Activated naive CD4-positive, alpha-beta T cell treated with Interleukin-2 at 50 U/mL for 16 hours (primary cell): ENCODE measurements around the gene ETFA.
A peak's percentile ranks its signal among the peaks of the same experiment; 100 is the strongest.

Experiments used
- DNase-seq: peaks from one replicate; pipeline ENCODE4 v3.0.0-alpha.2; 2020

ETFA gene

GRCh38 chr15:76340198-76340802 lies 29.0 kb upstream of the ETFA start:
- DNase-seq: peak; percentile 36

DNA sequence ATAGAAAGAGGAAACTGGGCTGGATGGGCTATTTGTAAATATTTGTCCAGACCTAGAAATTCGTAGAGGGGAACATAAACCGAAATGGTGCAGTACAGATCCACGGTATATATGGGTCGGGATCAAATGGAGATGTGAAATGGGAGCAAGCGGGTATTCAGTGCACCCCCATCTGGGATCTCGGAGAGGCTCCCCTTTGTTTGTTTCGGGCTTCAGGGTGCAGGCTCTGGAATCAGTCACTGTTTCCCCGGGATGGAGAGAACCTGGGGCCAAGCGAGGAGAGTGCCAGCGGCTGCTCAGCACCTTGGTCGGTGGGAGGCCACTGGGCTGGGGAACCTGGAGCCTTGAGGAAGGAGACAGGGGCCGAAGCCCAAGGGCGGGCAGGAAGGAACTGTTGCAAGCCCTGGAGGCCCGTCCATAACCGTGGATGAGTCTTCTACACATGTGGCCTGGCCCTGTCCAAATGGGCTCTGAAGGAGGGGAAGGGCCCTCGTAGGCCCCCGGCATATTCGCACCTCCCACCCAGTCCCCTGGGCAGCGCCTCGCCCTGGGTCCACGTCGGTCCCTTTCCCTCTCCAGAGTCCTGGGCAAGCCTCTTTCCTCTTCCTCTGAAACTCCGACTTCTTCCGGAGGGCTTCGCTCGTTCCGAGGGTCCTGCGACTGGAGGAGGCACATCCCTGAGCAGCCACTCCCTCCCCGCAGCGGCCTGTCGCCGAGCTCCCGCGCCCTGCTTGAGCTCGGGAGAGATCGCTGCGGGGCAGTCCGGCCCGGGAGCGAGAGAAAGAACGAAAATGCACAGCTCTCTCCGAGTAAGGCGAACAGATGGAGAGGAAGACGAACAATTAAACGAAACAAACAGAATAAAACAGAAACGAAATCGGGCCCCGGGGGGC lies 28.3 kb upstream of the ETFA start:
- no peak for DNase-seq

GRCh38 chr15:76338486-76339304 lies 27.4 kb upstream of the ETFA start:
- DNase-seq: no peak

DNA sequence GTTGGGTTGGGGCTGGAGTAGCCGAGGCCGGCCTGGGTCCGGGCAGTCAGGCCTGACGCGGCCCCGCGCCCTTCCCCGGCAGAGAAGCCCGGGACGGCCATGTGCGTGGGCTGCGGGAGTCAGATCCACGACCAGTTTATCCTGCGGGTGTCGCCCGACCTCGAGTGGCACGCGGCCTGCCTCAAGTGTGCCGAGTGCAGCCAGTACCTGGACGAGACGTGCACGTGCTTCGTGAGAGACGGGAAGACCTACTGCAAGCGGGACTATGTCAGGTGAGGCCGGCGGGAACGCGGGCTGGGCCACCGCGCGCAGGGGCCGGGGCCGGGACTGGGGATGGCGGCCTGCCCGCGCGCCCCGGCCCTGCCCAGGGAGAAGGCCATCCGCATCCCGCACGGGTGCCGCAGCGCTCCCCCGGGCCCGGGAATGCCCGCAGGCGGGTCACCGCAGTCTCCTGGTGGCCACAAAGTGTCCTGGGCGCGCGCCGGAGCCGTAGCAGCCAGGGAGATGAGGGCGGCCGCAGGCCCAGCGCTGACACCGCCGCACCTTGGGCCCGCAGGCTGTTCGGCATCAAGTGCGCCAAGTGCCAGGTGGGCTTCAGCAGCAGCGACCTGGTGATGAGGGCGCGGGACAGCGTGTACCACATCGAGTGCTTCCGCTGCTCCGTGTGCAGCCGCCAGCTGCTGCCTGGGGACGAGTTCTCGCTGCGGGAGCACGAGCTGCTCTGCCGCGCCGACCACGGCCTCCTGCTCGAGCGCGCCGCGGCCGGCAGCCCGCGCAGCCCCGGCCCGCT lies 26.6 kb upstream of the ETFA start:
- no peak for DNase-seq

- DNase-seq: no peak
Observed at GRCh38 chr15:76337059-76337695, 25.9 kb upstream of the ETFA start.

DNA sequence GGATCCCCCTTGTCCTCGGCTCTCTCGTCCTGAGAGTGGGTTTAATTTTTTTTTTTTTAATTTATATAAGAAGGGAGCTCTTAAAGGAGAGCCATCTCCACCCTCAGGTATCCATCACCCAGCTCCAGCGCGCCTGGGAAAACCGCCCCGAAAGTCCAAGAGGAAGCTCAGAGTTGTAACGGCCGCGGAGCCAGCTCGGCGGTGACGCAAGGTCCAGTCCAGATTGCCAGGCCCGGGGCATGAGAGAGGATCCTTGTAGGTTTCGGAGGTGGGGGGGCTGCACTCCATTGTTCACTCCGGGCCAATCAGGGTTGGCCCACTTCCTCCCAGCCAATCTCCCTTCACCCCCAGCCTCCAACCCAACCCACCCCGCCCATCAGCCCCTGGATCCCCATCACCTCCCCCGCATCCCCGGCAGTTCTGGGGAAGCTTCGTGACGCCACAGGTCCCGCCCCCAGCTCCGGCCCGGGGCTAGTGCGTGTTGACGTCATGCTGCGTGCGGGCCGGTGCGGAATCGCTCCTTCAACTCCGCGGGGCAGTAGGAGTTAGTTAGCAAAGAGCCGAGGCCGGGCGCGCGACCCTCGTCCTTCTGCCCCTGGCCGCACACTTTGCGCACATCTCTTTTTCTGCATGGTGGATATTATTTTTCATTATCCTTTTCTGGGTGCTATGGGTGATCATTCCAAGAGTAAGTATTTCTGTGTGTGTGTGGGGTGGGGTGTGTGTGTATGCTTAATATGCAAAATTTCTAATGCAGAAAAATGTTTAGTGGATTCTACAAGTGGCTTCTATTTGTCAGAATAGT lies 25.2 kb upstream of the ETFA start, which contains the start of gene ISL2:
ISL2 (plus strand) TSS at position 520 of the 805 bp plus-strand sequence; CDS start at position 631, 111 bp downstream.
- DNase-seq: peak; percentile 74

DNA sequence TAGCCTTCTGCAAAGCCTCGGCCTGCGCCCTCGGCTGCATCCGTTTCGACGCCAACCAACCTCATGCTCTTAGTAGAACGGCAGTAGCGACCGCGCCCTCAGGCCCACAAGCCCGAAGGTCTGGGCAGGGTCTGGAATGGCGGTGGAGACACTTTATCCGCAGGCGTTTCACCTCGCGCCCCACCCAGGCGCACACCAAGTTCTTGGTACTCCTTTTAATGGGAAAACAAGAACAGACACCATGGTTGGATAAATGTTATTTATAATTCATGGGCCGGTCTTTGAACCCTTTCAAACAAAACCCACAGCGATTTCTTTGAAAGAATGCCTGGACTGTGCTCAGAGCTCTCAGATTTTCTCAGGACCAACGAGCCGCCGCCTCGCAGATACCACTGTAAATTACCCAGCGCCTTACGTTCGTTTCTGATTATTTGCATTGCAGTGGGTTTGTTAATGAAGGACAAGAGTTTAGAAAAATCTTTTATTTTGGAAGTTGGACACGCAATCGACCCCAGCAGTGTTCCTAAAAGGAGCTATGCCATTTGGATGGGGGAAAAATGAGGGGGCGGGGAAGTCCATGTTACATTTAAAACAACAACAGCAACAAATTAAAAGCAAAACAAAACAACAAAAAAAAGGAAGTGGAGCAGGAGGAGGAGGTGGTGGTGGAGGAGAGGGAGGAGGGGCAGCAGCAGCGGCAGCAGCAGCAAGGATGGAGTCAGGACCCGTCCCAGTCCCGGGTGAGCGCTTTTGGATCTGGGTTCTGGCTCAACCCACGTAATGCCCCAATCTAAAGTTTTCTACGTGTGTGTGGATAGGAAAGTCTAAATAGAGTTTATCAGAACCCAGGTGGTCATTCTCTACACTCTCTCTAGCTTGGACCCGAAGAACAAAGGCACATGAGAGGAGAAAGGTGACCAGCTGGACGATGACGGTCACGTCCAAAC lies 24.3 kb upstream of the ETFA start:
- DNase-seq: no peak

DNA sequence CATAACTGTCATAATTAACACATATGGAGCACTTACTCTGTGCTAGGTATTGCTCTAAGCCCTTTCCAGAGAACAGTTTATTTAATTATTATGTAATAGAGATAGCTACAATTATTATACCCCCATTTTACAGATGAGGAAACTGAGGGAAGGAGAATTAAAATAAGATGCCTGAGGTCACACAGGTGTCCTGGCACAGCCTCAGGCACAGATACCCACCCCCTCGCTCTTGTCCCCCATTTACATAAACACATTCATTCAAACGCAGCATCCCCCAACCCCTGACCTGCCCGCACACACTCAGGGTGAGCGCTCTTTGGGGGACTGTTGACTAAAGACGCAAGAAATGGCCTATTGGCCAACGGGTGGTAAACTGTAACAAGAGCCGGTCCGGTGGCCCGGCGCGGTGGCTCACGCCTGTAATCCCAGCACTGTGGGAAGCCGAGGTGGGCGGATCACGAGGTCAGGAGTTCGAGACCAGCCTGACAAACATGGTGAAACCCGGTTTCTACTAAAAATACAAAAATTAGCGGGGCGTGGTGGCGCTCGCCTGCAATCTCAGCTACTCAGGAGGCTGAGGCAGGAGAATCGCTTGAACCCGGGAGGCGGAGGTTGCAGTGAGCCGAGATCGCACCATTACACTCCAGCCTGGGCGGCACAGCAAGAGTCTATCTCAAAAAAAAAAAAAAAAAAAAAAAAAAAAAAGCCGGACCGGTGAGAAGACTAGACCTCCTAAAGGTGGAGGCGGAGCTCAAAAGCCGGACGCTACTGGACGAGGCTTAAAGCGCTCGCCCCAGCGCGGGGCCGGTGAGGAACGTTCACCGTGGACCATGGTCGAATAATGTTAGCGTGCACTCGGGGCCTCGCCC lies 23.4 kb upstream of the ETFA start:
- no peak for DNase-seq

GRCh38 chr15:76333720-76334437 lies 22.6 kb upstream of the ETFA start:
- no peak for DNase-seq

- no peak for DNase-seq
Observed at GRCh38 chr15:76333309-76333708, 22.0 kb upstream of the ETFA start.

- DNase-seq: no peak
Observed at GRCh38 chr15:76332796-76333195, 21.5 kb upstream of the ETFA start.

DNA sequence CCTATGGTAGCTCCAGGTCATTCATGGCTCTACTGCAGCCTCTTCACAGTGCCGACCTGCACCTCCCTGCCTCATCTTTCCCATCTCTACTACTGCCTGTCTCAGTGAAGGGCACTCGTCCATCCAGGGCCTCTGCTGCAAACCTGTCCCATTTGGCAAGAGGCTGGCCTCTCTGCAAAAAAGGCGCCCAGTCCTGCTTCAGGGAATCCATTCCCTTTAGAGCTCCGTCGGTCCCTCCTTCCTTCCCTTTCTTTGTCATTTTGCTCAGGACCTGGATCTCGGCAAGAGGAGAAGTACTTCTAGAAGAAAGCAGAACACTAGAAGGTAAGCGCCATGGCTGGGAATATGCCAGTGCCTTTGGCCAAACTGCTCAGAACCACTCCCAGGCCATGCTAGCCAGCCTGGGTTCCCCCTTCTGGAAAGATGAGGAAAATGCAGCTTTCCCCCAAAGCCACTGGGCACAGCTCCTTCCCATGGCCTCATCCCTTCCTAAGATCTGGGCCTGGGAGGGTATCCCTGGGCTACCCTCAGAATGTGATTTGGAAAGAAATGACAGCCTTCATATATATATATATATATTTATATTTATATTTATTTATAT lies 18.9 kb upstream of the ETFA start:
- DNase-seq: no peak

- DNase-seq: no peak
Observed at GRCh38 chr15:76328958-76329357, 17.7 kb upstream of the ETFA start.

DNA sequence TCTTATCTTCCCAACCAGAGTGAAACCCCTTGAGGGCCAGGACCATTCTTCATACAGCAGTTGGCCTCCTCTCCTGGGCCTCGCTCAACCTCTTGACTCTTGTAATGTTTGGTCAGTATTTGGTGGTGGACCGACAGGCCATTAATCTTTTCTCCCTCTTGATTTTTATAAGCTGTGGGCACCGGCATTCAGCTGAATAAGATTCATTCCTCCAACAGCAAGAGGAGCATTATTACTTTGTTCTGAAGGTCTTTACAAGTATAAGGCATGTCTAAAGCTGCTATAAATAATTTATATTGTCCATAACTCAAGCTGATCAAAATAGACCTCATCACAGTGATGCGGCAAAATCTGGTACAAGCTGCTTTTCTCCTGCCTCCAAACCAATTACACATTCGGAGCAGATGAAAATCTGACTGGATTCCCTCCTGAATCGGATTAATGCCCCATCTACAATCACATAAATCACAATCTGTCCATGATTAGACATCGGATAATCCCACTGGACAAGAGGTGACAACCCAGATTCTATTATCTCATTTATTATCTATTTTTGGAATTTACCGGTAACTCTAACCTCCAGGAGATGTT lies 16.9 kb upstream of the ETFA start:
- no peak for DNase-seq

DNA sequence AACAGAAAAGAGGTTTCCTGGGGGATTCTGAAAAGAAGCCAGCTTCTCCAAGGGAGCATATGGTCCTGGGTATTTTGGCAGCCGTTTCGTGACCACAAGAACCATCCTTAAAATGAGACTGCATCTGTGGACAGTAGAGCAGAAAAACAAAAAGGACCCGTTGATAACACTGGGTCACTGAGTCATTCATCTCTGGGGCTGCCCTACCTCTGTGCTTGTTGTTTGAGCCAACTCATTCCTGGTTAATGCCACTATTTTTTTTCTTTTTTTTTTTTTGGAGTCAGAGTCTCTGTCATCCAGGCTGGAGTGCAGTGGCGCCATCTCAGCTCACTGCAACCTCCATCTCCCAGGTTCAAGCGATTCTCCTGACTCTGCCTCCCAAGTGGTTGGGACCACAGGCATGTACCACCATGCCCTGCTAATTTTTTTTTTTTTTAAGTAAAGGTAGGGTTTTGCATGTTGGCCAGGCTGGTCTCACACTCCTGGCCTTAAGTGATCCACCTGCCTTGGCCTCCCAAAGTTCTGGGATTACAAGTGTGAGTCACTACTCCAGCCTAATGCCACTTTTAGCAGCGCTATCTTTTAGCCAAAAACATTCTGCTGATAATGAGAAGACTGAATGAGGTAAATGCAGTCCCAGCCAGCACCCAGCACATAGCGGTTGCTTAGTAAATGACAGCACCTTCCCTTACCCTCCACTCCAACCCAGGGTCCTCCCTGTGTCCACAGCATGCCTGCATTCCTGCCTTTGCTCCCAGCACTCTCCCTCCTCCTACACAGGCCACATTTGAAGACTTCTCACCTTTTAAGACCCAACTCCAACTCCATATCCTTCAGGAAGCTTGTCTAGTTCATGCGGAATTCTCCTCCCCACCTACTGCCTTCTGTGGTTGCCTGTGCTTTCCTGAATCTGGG lies 16.2 kb upstream of the ETFA start:
- no peak for DNase-seq

- DNase-seq: no peak
Observed at GRCh38 chr15:76325704-76326103, 14.4 kb upstream of the ETFA start.
